Gastrocnemius medialis (tissue), 4 donors: ENCODE data around the gene MCM8. TPM values are rescaled to one million over a fixed set of nuclear protein-coding genes. Genes with fewer than 3 reads are reported as not detected.

ENCODE experiments used
- ATAC-seq, 2 donors: fragments of 150-250 bp; one replicate each; pipeline ENCODE4 v1.9.1; 2016
- DNase-seq, 2 donors: peaks; one replicate each; pipeline ENCODE4 v3.0.0-alpha.2; 2019
- H3K27ac ChIP-seq, 4 donors: fragments of 200-600 bp; sonication (generic); 1 replicate in 1 of 4; 2 replicates in 3 of 4; pipeline ENCODE4 v1.5.1; 2016 to 2018; ENCODE audit warnings: mild to moderate bottlenecking in 2 of 4, moderate library complexity in 1 of 4
- H3K27me3 ChIP-seq, 3 donors: fragments of 200-600 bp; sonication (generic) in 2 of 3; 1 replicate in 1 of 3; 2 replicates in 2 of 3; pipeline versions ENCODE4 v1.5.1 to v1.6.0; 2016 to 2019; ENCODE audit warnings: mild to moderate bottlenecking in 1 of 3, moderate library complexity in 1 of 3
- H3K36me3 ChIP-seq, 2 donors: fragments of 200-600 bp; sonication (generic) in 1 of 2; one replicate each; pipeline ENCODE4 v1.5.1; 2017 to 2018
- H3K4me1 ChIP-seq, 2 donors: fragments of 200-600 bp; sonication (generic) in 1 of 2; one replicate each; pipeline ENCODE4 v1.5.1; 2016 to 2017; ENCODE audit warnings: mild to moderate bottlenecking in 2 of 2
- H3K4me3 ChIP-seq, 4 donors: fragments of 200-600 bp; sonication (generic) in 3 of 4; 1 replicate in 1 of 4; 2 replicates in 3 of 4; pipeline ENCODE4 v1.5.1; 2016 to 2019; ENCODE audit warnings: mild to moderate bottlenecking in 2 of 4
- H3K9me3 ChIP-seq, 3 donors: fragments of 200-600 bp; sonication (generic) in 2 of 3; 1 replicate in 1 of 3; 2 replicates in 2 of 3; pipeline ENCODE4 v1.5.1; 2016 to 2019
- CTCF ChIP-seq, 5 experiments: fragments of 450-650 bp in 3 of 5; fragments of 200-600 bp in 2 of 5; sonication (generic) in 2 of 5; IDR thresholded peaks in 4 of 5; conservative IDR thresholded peaks in 1 of 5; 1 replicate in 4 of 5; 2 replicates in 1 of 5; pipeline ENCODE4 v1.5.1; 2016 to 2019; ENCODE audit warnings: antibody characterized with exemption in 5 of 5, mild to moderate bottlenecking in 3 of 5, moderate library complexity in 3 of 5
- POLR2A ChIP-seq, 2 donors: fragments of 450-650 bp; IDR thresholded peaks; one replicate each; pipeline ENCODE4 v1.6.1; 2017; ENCODE audit warnings: antibody characterized with exemption in 2 of 2, mild to moderate bottlenecking in 2 of 2, moderate library complexity in 2 of 2
- in situ Hi-C, 4 donors: fragments of 200-750 bp; cut with MboI; loops; one replicate each; pipeline versions ENCODE4 v1.15.0 to v1.8.0; 2017; ENCODE audit warnings: low sequenced_read_pairs in 4 of 4
- intact Hi-C: fragments of 100-400 bp; cut with DNase I; formaldehyde crosslinking; loops from one replicate; pipeline ENCODE4 v1.15.1; 2023; ENCODE audit warnings: low total_unique reads
- total RNA-seq, 4 donors: library from RNA; depleted of rRNA; stranded (reverse); fragments of >200 nt; gene quantifications; one replicate each; pipeline versions ENCODE4 v1.1.0 to v1.2.3, GENCODE V29; 2016

Gene MCM8
- total RNA-seq, 4 donors from 2014 or later = 2.4 to 5.9 (median 5.2) TPM

DNA sequence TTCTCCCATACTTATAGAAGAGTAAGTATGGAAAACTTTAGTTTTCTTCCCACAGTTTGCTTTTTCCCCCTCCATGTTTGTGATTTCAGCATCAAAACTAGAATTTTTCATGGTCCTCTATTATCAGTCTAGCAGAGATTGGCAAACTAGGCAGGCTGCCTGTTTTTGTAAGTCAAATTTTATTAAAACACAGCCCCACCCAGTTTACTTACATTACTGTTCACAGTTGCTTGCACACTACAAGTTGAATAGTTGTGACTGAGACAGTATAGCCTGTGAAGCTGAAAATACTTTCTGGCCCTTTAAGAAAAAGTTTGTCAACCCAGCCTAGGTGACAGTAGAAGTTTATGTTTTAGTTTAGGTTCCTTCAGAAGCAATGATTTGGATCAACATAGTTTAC lies 19.5 kb downstream of the MCM8 start:
- TF ChIP-seq POLR2A (IDR thresholded peaks at IDR 0.05) (no peak), CTCF (IDR thresholded peaks at IDR 0.05 in 4 of 5, conservative IDR thresholded peaks at IDR 0.05 in 1 of 5) (no peak)
- H3K27ac ChIP-seq = no peak overlapping the region
- peaks cover 0 to 33% of the 10 kb centered on the region in 2 donors for H3K36me3 ChIP-seq
- no peaks in the 10 kb centered on the region for H3K4me1 ChIP-seq
- ATAC-seq = no peak
- no peaks in the 10 kb centered on the region for H3K27me3 ChIP-seq
- intact Hi-C loops (no loop called here), in situ Hi-C loops (loop anchor here in 2 of 4 donors (25.0 kb wide), 2 partner anchors 117 to 408 kb away; no protein-coding TSS in a partner anchor)
- H3K9me3 ChIP-seq = no peaks in the 10 kb centered on the region
- no peak overlapping the region for H3K4me3 ChIP-seq
- no peak for DNase-seq

- Histone ChIP-seq H3K27ac (no peak overlapping the region), H3K36me3 (peaks cover 0 to 35% of the 10 kb centered on the region in 2 donors), H3K4me3 (no peak overlapping the region), H3K4me1 (no peaks in the 10 kb centered on the region), H3K9me3 (no peaks in the 10 kb centered on the region), H3K27me3 (no peaks in the 10 kb centered on the region)
- no peak for ATAC-seq
- no peak for TF ChIP-seq POLR2A (IDR thresholded peaks at IDR 0.05)
- TF ChIP-seq CTCF (IDR thresholded peaks at IDR 0.05 in 4 of 5, conservative IDR thresholded peaks at IDR 0.05 in 1 of 5) = no peak
- DNase-seq = no peak
- in situ Hi-C loops (loop anchor here in 2 of 4 donors (25.0 kb wide), 2 partner anchors 117 to 408 kb away; no protein-coding TSS in a partner anchor), intact Hi-C loops (no loop called here)
Measured at GRCh38 chr20:5970381-5970780, 19.9 kb downstream of the MCM8 start.

GRCh38 chr20:5971203-5971602 lies 20.8 kb downstream of the MCM8 start:
- Histone ChIP-seq H3K4me1 (no peaks in the 10 kb centered on the region), H3K27me3 (no peaks in the 10 kb centered on the region), H3K27ac (no peak overlapping the region), H3K9me3 (no peaks in the 10 kb centered on the region), H3K36me3 (peaks cover 0 to 35% of the 10 kb centered on the region in 2 donors), H3K4me3 (no peak overlapping the region)
- no peak for TF ChIP-seq POLR2A (IDR thresholded peaks at IDR 0.05)
- no peak for TF ChIP-seq CTCF (IDR thresholded peaks at IDR 0.05 in 4 of 5, conservative IDR thresholded peaks at IDR 0.05 in 1 of 5)
- intact Hi-C loops = no loop called here
- no peak for ATAC-seq
- in situ Hi-C loops = loop anchor here in 2 of 4 donors (25.0 kb wide), 2 partner anchors 116 to 409 kb away; no protein-coding TSS in a partner anchor
- no peak for DNase-seq

- no peaks in the 10 kb centered on the region for H3K27me3 ChIP-seq
- no peaks in the 10 kb centered on the region for H3K4me1 ChIP-seq
- in situ Hi-C loops = loop anchor here in 2 of 4 donors (25.0 kb wide), 2 partner anchors 114 to 411 kb away; no protein-coding TSS in a partner anchor
- intact Hi-C loops = no loop called here
- H3K36me3 ChIP-seq = peaks cover 0 to 51% of the 10 kb centered on the region in 2 donors
- no peak for TF ChIP-seq POLR2A (IDR thresholded peaks at IDR 0.05)
- no peak for TF ChIP-seq CTCF (IDR thresholded peaks at IDR 0.05 in 4 of 5, conservative IDR thresholded peaks at IDR 0.05 in 1 of 5)
- DNase-seq = no peak
- ATAC-seq = no peak
- H3K4me3 ChIP-seq = no peak overlapping the region
- H3K27ac ChIP-seq = no peak overlapping the region
- no peaks in the 10 kb centered on the region for H3K9me3 ChIP-seq
Measured at GRCh38 chr20:5973172-5973571, 22.7 kb downstream of the MCM8 start.

- DNase-seq (no peak), ATAC-seq (no peak)
- in situ Hi-C loops = loop anchor here in 2 of 4 donors (25.0 kb wide), 2 partner anchors 113 to 412 kb away; no protein-coding TSS in a partner anchor
- Histone ChIP-seq H3K36me3 (peaks cover 0 to 46% of the 10 kb centered on the region in 2 donors), H3K27me3 (no peaks in the 10 kb centered on the region), H3K9me3 (no peaks in the 10 kb centered on the region), H3K4me1 (no peaks in the 10 kb centered on the region), H3K4me3 (no peak overlapping the region), H3K27ac (no peak overlapping the region)
- intact Hi-C loops = no loop called here
- TF ChIP-seq POLR2A (IDR thresholded peaks at IDR 0.05) = no peak
Measured at GRCh38 chr20:5973971-5974370, 23.5 kb downstream of the MCM8 start.
